Measurements from ENCODE around the gene EDN3.

The EDN3 gene

DNA sequence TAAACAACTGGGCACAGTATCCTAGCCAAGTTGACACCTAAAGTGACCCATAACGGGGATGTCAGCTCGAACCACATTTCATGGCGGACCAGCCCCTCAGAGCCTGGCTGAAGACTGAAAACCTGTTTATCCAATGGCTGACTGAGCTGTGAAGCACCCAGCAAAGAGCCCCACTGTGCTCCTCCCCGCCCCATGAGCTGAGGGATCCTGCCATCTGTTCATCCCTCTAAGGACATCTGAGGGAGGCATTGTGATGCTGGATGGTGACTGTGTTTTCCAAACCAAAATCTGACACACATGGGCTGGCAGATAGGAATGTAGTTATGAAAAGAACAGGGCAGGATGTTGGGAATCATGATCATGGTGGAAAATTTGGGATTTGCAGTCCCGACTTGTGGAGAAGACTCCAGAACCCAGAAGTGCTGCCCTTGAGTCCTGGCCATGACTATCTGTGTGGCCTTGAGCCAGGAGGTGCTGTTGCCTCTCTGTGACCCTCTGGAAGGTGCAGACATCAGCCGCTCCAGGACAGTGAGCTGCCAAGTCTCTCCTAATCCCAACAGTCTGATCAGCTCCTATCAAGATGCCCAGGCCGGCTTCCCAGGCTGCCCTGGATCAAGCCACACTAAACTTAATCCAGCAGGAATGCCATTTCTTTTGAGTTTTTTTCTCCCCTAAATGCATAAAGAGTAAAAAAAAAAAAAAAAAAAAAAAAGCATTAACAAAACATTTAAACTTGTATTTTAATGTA lies 5.7 kb downstream of the EDN3 start:
- TF ChIP-seq CTCF (IDR thresholded peaks at IDR 0.05; ENCODE audit: control insufficient read depth, extremely low read depth, insufficient read depth): no peak
- DNase-seq (ENCODE audit: low read depth): no peak

DNA sequence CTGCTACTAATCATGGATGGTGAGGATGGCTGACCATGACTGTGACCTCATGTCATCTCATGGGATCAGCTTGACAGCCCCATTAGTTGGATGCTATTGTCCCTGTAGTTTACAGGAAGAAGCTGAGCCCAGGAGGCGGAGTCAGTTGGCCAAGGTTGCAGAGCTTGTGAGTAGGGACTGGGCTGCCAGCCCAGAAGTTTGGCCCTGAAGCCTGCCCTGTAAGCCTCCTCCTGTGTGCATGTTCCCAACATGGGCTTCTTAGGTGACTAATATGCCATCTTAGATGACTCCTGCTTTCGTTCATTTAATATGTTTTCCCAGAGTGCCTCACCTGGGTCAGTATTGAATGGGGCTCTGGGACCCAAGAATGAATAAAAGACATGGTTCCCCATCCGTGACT lies 6.9 kb downstream of the EDN3 start:
- TF ChIP-seq CTCF (IDR thresholded peaks at IDR 0.05; ENCODE audit: control insufficient read depth, extremely low read depth, insufficient read depth): no peak
- no peak for DNase-seq (ENCODE audit: low read depth)
- no peak overlapping the region for H3K4me3 ChIP-seq (ENCODE audit: low read depth, low read length)

More for the DNA sequence above, 5.7 kb downstream of the EDN3 start:
- H3K4me3 ChIP-seq (ENCODE audit: low read depth, low read length): no peak overlapping the region

DNA sequence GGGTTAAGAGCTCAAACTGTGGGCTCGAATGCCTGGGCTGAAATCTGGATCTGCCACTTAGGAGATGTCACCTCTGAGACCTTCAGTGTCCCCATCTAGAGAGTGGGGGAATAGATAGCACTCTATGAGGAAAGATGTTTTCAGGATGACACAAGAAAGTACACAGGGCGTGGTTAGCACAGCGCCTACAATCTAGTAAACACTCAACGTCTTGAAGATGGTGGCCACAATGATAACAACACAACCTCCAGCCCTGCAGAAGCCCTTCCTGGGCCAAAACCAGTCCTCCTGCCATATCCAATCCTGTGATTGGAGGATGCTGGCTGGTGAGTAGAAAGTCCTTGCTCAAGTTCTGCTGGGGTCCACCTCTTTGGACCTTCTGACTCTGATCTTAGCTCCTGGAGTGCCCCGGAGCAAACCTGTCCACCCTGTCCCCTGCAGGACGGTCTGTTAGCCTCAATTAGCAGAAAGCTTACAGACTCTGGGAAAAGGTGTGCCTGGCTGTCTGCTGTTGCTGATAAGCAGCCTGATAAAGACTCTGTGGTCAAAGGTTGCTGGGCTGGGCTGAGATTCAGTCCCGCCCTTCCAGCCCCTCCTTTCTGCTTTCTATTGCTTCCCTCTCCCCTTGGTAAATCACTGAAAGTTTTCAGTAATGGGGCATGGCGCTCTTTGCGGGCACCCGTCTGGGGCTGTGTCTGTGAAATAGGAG lies 8.2 kb downstream of the EDN3 start:
- H3K4me3 ChIP-seq (ENCODE audit: low read depth, low read length): no peak overlapping the region
- TF ChIP-seq CTCF (IDR thresholded peaks at IDR 0.05; ENCODE audit: control insufficient read depth, extremely low read depth, insufficient read depth): no peak
- no peak for DNase-seq (ENCODE audit: low read depth)

- no peak overlapping the region for H3K4me3 ChIP-seq (ENCODE audit: low read depth, low read length)
- no peak for TF ChIP-seq CTCF (IDR thresholded peaks at IDR 0.05; ENCODE audit: control insufficient read depth, extremely low read depth, insufficient read depth)
- DNase-seq (ENCODE audit: low read depth): no peak
Measured at GRCh38 chr20:59309218-59309617, 8.8 kb downstream of the EDN3 start.

DNA sequence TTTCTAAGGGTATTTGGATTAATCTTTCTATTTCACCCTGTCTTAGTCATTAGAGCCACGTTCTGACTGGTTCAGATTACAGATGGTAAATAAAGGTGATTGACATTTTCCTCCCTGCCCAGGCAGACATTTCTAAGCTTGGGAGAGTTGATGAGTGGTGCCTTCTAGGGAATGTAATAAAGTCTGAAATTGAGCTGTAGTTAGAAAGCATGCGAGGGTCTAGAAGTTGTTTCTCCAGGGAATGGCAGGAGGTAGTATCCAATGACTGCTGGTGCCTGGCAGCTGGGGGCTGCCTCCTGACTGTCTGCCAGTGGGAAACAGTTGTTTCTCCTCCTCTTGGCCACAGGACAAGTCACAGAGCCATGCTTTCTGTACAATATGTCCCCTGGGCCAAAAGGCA lies 14.6 kb downstream of the EDN3 start:
- no peak overlapping the region for H3K4me3 ChIP-seq (ENCODE audit: low read depth, low read length)
- TF ChIP-seq CTCF (IDR thresholded peaks at IDR 0.05; ENCODE audit: control insufficient read depth, extremely low read depth, insufficient read depth): no peak
- no peak for DNase-seq (ENCODE audit: low read depth)

DNA sequence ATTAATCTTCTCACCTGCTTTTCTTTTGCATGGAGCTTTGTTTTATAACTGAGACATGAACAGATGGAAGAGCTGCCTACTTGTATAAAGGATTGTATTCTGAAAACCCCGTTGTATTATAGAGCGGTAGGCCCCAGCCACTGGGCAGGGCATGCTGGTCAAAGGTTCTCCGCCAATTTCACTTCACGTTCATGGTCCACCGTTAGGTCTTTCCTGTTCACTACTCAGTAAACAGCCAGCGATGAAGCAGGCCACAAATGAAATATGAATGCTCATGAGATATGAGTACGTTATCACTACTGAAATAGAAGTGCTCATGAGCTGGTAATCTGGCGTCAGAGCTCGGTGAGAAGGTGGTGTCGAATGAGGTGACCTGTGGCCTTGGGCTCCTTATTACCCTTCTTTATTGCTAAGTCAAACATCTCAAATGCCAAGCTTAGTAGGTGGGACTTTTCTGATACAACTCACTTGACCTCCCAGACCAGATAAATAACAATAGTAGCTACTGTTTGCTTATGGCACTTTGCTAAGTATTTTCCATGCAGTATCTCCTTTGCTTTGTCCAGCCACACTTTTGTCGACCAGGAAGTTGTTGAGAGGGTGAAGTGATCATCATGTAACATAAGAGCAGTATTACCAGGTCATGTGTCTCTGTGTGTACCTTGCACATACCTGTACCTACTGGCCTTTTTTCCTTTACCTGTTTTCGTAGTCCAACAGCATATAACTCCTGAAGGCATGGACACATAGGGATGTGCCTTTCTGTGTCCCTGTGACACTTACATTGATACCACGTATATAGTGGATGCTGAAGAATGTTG lies 16.7 kb downstream of the EDN3 start:
- TF ChIP-seq CTCF (IDR thresholded peaks at IDR 0.05; ENCODE audit: control insufficient read depth, extremely low read depth, insufficient read depth): no peak
- DNase-seq (ENCODE audit: low read depth): no peak
- H3K4me3 ChIP-seq (ENCODE audit: low read depth, low read length): no peak overlapping the region
